ACHN (cell line): ENCODE results near the gene PET100.

Experiments
- DNase-seq: peaks from one replicate; pipeline ENCODE4 v3.0.0-alpha.2; 2015
- in situ Hi-C: cut with HindIII; loops from 2 replicates; pipeline ENCODE4 v1.10.0; 2017; ENCODE audit warnings: low sequenced_read_pairs, low pct_ligation_motif_present, low pct_unique_long_range_greater_than_20kb

The PET100 gene

GRCh38 chr19:7627166-7627565, 2.4 kb upstream of the PET100 start:
- in situ Hi-C loops = no loop called here
- no peak for DNase-seq

DNA sequence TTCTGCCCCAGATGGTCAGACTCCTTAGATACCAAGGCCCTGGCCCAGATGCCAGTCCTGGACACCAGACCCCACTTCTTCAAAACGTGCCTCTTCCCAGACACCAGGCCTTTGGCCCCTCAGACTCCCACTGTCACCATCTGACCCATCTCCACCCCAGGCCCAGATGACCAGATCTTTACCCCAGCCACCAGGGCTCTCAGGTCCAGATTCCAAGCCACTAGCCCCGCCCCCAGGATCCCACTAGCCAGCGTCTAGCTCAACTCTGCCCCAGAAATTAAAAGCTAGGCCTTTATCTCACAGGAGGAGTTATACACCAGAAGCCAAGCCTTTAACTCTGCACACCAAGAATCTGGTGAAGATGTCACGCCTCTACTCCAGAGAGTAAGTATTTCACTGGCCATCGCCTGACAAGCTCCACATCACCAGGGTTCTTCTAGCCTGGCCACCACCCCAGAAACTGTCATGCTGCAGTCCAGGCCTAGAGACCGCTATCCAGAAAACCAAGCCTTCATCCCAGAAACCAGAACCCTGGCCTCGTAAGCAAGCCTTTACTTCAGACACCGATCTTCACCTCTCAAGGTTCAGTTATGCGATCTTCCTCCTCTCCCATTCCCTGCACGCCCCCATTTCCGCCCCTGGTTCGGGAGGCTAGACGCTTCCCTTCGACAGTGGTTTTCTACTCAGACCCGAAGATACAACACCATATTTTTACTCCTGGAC, 843 bp upstream of the PET100 start:
- DNase-seq = no peak
- in situ Hi-C loops = no loop called here

GRCh38 chr19:7631577-7631976, 2.0 kb downstream of the PET100 start:
- in situ Hi-C loops = no loop called here
- no peak for DNase-seq

GRCh38 chr19:7632340-7633203, 3.0 kb downstream of the PET100 start:
- in situ Hi-C loops = no loop called here
- DNase-seq = no peak

GRCh38 chr19:7633698-7634097, 4.1 kb downstream of the PET100 start, which contains the start of gene PCP2:
Gene PCP2 (minus strand): TSS chr19:7633719. CDS start chr19:7633457, 262 bp downstream.
- no peak for DNase-seq
- in situ Hi-C loops = no loop called here

- DNase-seq = no peak
- in situ Hi-C loops = no loop called here
These were observed 6.1 kb downstream of the PET100 start for GRCh38 chr19:7635670-7636069.

- no peak for DNase-seq
- in situ Hi-C loops = no loop called here
These were observed 6.7 kb downstream of the PET100 start for GRCh38 chr19:7636317-7636690.

- in situ Hi-C loops = no loop called here
- peak; percentile 70 for DNase-seq
These were observed 7.2 kb downstream of the PET100 start, which contains the start of gene STXBP2 for GRCh38 chr19:7636691-7637373. Gene STXBP2 (plus strand): TSS chr19:7637110. CDS start chr19:7637150, 40 bp downstream.

DNA sequence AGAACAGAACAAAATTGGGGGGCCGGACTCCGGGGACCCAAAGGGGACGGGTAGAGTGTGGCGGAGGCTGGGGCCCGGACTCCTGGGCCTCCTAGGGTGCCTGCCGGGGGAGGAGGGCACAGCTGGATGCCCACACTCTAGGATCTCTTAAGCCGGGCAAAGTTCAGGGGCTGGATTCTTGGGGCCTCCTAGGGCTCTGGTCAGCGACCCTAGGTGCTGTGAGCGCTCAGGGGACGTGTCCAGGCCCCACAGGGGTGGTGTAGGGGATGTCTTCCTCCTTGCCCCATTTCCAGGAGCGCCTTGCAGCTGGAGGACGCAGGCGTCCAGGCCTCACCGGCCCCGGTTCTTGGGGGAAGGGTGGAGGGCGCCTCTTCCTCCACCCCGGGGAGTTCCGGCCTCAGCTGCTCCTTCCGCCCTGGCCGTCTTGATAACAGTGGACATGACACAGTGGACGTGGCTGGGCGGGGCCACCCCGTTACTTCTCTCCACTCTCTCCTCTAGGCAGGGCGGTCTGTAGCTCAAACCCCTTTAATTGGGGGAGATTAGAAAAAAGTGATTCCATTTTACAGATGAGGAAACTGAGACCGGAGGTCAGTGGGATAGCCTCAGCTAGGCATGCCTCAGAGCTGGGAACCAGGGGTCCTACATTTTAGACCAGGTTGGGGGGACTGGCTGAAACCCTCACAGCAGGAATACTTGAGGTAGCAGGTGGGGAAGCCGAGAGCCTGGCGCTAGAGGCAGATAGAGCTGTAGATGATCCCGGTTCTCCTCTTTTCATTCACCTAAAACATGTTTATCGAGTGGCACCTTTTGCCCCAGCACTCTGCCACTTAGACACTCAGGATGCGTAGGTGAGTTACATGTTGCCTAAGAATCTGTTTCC, 8.0 kb downstream of the PET100 start:
- peak; percentile 16 for DNase-seq
- in situ Hi-C loops = no loop called here

- in situ Hi-C loops = no loop called here
- DNase-seq = no peak
These were observed 9.3 kb downstream of the PET100 start for GRCh38 chr19:7638802-7639465.

GRCh38 chr19:7639863-7640348, 10.3 kb downstream of the PET100 start:
- no peak for DNase-seq
- in situ Hi-C loops = no loop called here

- in situ Hi-C loops = no loop called here
- DNase-seq = no peak
These were observed 11.2 kb downstream of the PET100 start for GRCh38 chr19:7640803-7641202.

DNA sequence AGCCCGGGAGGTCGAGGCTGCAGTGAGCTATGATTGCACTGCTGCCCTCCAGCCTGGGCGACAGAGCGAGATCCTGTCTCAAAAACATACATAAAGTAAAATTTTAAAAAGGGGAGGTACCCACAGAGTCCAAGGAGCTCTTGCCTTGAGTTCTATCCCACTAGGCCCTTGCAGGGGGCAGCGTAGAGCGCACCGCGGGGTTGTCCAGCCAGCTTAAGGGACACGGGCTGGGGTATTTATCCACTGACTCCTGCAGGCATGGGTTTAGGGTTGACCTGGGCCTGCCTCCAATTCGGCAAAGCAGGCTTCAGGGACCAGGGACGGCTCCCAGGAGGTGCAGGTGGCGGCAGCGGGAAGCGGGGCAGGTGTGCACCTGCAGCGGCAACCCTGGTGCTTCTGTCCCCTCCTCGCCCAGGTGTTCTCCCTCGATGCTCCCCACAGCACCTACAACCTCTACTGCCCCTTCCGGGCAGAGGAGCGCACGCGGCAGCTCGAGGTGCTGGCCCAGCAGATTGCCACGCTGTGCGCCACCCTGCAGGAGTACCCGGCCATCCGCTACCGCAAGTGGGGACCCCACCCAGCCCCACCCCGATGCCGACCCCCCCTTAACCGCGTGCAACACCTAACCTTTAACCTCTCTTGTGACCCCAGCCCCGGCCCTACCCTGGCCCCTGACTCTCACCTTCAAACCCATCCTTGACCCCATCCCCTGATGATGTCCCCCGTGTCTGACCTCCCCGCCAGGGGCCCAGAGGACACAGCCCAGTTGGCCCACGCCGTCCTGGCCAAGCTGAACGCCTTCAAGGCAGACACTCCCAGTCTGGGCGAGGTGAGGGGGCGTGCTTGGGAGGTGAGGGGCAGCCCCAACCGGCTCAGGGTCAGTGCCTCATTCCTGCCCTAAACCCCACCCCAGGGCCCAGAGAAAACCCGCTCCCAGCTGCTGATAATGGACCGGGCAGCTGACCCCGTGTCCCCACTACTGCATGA, 12.0 kb downstream of the PET100 start:
- in situ Hi-C loops = no loop called here
- no peak for DNase-seq

GRCh38 chr19:7642295-7643030, 12.9 kb downstream of the PET100 start:
- in situ Hi-C loops = no loop called here

DNA sequence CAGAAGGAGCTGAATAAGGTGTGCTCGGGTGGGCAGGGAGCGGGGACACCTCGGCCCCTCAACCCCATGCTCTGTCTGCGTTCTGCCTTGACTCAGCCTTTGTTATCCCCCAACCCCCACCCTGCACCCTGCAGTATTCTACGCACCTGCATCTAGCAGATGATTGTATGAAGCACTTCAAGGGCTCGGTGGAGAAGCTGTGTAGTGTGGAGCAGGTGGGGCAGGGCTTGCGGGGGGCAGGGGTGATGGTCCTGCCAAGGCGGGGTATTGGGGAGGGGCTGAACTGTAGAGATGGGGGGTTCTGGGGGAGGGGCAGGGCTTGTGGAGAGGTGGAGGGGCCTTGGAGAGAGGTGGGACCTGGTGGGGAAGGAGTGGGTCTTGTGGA, 13.4 kb downstream of the PET100 start:
- no peak for DNase-seq
- in situ Hi-C loops = no loop called here

More at GRCh38 chr19:7642295-7643030, 12.9 kb downstream of the PET100 start:
- DNase-seq = no peak
